GM23338 (cell line): ENCODE measurements around the gene PRSS56.

ENCODE experiments used
- CTCF ChIP-seq, 2 experiments: fragments of 200-600 bp in 1 of 2; sonication (generic) in 1 of 2; conservative IDR thresholded peaks; 2 replicates each; pipeline versions ENCODE4 v1.5.1 to v1.6.1; 2016 to 2017; ENCODE audit warnings: antibody characterized with exemption in 2 of 2, low read depth in 2 of 2, mild to moderate bottlenecking in 2 of 2, moderate library complexity in 1 of 2
- ETS1 ChIP-seq: IDR thresholded peaks from 2 replicates; pipeline ENCODE4 v1.6.1; 2016; ENCODE audit warnings: antibody characterized with exemption
- EZH2 ChIP-seq: fragments of 200-600 bp; sonication (generic); IDR thresholded peaks from one replicate; pipeline ENCODE4 v1.8.0; 2017; ENCODE audit warnings: antibody characterized with exemption, mild to moderate bottlenecking, low read depth; ENCODE audit not compliant: unreplicated experiment
- EZH2phosphoT487 ChIP-seq: fragments of 200-600 bp; sonication (generic); IDR thresholded peaks from one replicate; pipeline ENCODE4 v1.8.1; 2018; ENCODE audit warnings: antibody characterized with exemption; ENCODE audit not compliant: unreplicated experiment
- JUNB ChIP-seq: IDR thresholded peaks from one replicate; pipeline ENCODE4 v1.6.1; 2016; ENCODE audit warnings: antibody characterized with exemption; ENCODE audit not compliant: unreplicated experiment
- NANOG ChIP-seq: IDR thresholded peaks from 2 replicates; pipeline ENCODE4 v1.6.1; 2016; ENCODE audit warnings: antibody characterized with exemption, borderline replicate concordance
- POLR2AphosphoS5 ChIP-seq: IDR thresholded peaks from 2 replicates; pipeline ENCODE4 v1.6.1; 2016; ENCODE audit warnings: antibody characterized with exemption, low read depth
- REST ChIP-seq: IDR thresholded peaks from one replicate; pipeline ENCODE4 v1.6.1; 2018; ENCODE audit warnings: antibody characterized with exemption; ENCODE audit not compliant: unreplicated experiment
- ZNF331 ChIP-seq: fragments of 250-450 bp; sonication (Bioruptor Pico); IDR thresholded peaks from 2 replicates; pipeline ENCODE4 v1.5.0; 2020; ENCODE audit warnings: low read depth, mild to moderate bottlenecking, moderate library complexity
- ZNF462 ChIP-seq: fragments of 250-450 bp; sonication (Bioruptor Pico); IDR thresholded peaks from 2 replicates; pipeline ENCODE4 v1.5.0; 2020; ENCODE audit warnings: mild to moderate bottlenecking, moderate library complexity

- TF ChIP-seq CTCF (conservative IDR thresholded peaks at IDR 0.05; ENCODE audit: low read depth in 2 of 2), result no peak
- no peak for TF ChIP-seq EZH2
- no peak for TF ChIP-seq POLR2AphosphoS5
- no peak for TF ChIP-seq NANOG
- no peak for TF ChIP-seq ZNF331 (CRISPR knock-in tag)
- TF ChIP-seq REST, result no peak
- TF ChIP-seq EZH2phosphoT487, result no peak
- TF ChIP-seq ZNF462 (CRISPR knock-in tag), result no peak
- no peak for TF ChIP-seq JUNB
- TF ChIP-seq ETS1, result no peak
Observed at GRCh38 chr2:232492236-232492848, 27.8 kb upstream of the PRSS56 start.
